HFFc6 (cell line): ENCODE data around the gene SPTB. TPM values are rescaled to one million over a fixed set of nuclear protein-coding genes. Genes with fewer than 3 reads are reported as not detected.

Experiments used
- DNase-seq: peaks from one replicate; pipeline ENCODE4 v3.0.0-alpha.2; 2018
- H3K27ac Mint-ChIP-seq: 2 replicates; pipeline ENCODE4 v1.8.0; 2020; ENCODE audit warnings: mild to moderate bottlenecking, mixed read lengths
- H3K27me3 Mint-ChIP-seq: 2 replicates; pipeline ENCODE4 v1.8.0; 2021; ENCODE audit warnings: mild to moderate bottlenecking, moderate library complexity, mixed read lengths; ENCODE audit not compliant: insufficient read depth
- H3K36me3 Mint-ChIP-seq: 2 replicates; pipeline ENCODE4 v1.8.0; 2021; ENCODE audit warnings: low read depth, mixed read lengths
- H3K4me1 Mint-ChIP-seq: 2 replicates; pipeline ENCODE4 v1.8.0; 2020; ENCODE audit warnings: low read depth, mixed read lengths
- H3K4me3 Mint-ChIP-seq: 2 replicates; pipeline ENCODE4 v1.8.0; 2020; ENCODE audit warnings: mild to moderate bottlenecking, moderate library complexity, mixed read lengths
- H3K9me3 Mint-ChIP-seq: 2 replicates; pipeline ENCODE4 v1.8.0; 2020; ENCODE audit warnings: mild to moderate bottlenecking, mixed read lengths
- CTCF ChIP-seq: fragments of 200-600 bp; sonication (generic); IDR thresholded peaks from 2 replicates; pipeline ENCODE4 v1.5.0; 2021; ENCODE audit warnings: antibody characterized with exemption, mild to moderate bottlenecking
- total RNA-seq, 6 experiments: library from RNA; stranded (reverse); fragmentation: NEBNext Ultra II Directional; extraction: Animal tissue kit (Norgen Biotek cat#: 25700); gene quantifications; 2 replicates in 1 of 6; 3 replicates in 5 of 6; pipeline ENCODE4 v1.2.3, GENCODE V29; 2021

The SPTB gene
- total RNA-seq, 6 experiments from 2014 or later = 0.58 to 1.1 (median 0.72) TPM

GRCh38 chr14:64846319-64846718, 33.4 kb downstream of the SPTB start:
- H3K4me1 Mint-ChIP-seq = peaks cover 32% of the 10 kb centered on the region
- DNase-seq = no peak
- H3K9me3 Mint-ChIP-seq = no peaks in the 10 kb centered on the region
- H3K4me3 Mint-ChIP-seq = no peak overlapping the region
- peaks cover 42% of the 10 kb centered on the region for H3K27me3 Mint-ChIP-seq
- H3K36me3 Mint-ChIP-seq = no peaks in the 10 kb centered on the region
- H3K27ac Mint-ChIP-seq = no peak overlapping the region
- no peak for TF ChIP-seq CTCF

- Mint-ChIP-seq H3K4me1 (peaks cover 37% of the 10 kb centered on the region), H3K27ac (no peak overlapping the region), H3K27me3 (peaks cover 42% of the 10 kb centered on the region), H3K36me3 (no peaks in the 10 kb centered on the region), H3K9me3 (no peaks in the 10 kb centered on the region), H3K4me3 (no peak overlapping the region)
- peak; percentile 71 for DNase-seq
- TF ChIP-seq CTCF = no peak
Measured at GRCh38 chr14:64845878-64846277, 33.8 kb downstream of the SPTB start.

GRCh38 chr14:64844969-64845536, 34.7 kb downstream of the SPTB start:
- peaks cover 38% of the 10 kb centered on the region for H3K4me1 Mint-ChIP-seq
- H3K9me3 Mint-ChIP-seq = no peaks in the 10 kb centered on the region
- DNase-seq = no peak
- no peak overlapping the region for H3K27ac Mint-ChIP-seq
- no peaks in the 10 kb centered on the region for H3K36me3 Mint-ChIP-seq
- no peak for TF ChIP-seq CTCF
- H3K4me3 Mint-ChIP-seq = no peak overlapping the region
- peaks cover 34% of the 10 kb centered on the region; the same call in 1 of the 2 replicates for H3K27me3 Mint-ChIP-seq

GRCh38 chr14:64844272-64844671, 35.4 kb downstream of the SPTB start:
- Mint-ChIP-seq H3K27me3 (peaks cover 27% of the 10 kb centered on the region; the same call in 1 of the 2 replicates), H3K4me1 (peaks cover 38% of the 10 kb centered on the region), H3K4me3 (no peak overlapping the region), H3K36me3 (no peaks in the 10 kb centered on the region), H3K27ac (no peak overlapping the region), H3K9me3 (no peaks in the 10 kb centered on the region)
- no peak for TF ChIP-seq CTCF
- no peak for DNase-seq

- H3K36me3 Mint-ChIP-seq = no peaks in the 10 kb centered on the region
- H3K9me3 Mint-ChIP-seq = no peaks in the 10 kb centered on the region
- no peak for TF ChIP-seq CTCF
- H3K4me3 Mint-ChIP-seq = no peak overlapping the region
- H3K27me3 Mint-ChIP-seq = peaks cover 27% of the 10 kb centered on the region; the same call in 1 of the 2 replicates
- H3K4me1 Mint-ChIP-seq = peaks cover 38% of the 10 kb centered on the region
- no peak for DNase-seq
- H3K27ac Mint-ChIP-seq = no peak overlapping the region
Measured at GRCh38 chr14:64843548-64843947, 36.2 kb downstream of the SPTB start.
